K562 (cell line): ENCODE results near the gene SH3D21. TPM values are rescaled to one million over a fixed set of nuclear protein-coding genes. Genes with fewer than 3 reads are reported as not detected.

ENCODE experiments used
- ATAC-seq: fragments of 200-7000 bp; cut with Tn5 transposase; 3 replicates; pipeline ENCODE4 v1.9.1; 2020; ENCODE audit warnings: moderate library complexity
- BruUV-seq: library from RNA; stranded (reverse); fragments of 400-500 nt; replicated peaks from 2 replicates; lab custom pipeline; 2021; lab: Mats Ljungman, UMichigan
- CTCF ChIA-PET: fragments of 300-600 bp; formaldehyde crosslinking; extraction: SDS; loops from one replicate; lab custom pipeline; 2021; ENCODE audit warnings: low intra/inter-chr PET ratio; lab: Yijun Ruan, JAX
- POLR2A ChIA-PET: fragments of 300-600, 350-650 bp; sonication (Branson Sonifier 250); formaldehyde crosslinking; extraction: SDS; loops from one replicate; lab custom pipeline; 2021; ENCODE audit warnings: antibody characterized with exemption, inconsistent platforms; lab: Yijun Ruan, JAX
- DNase-seq, 4 experiments: peaks; one replicate each; pipeline versions ENCODE4 v3.0.0 to v3.0.0-alpha.2; 2011 to 2018; ENCODE audit warnings: low spot score in 3 of 4, mixed read lengths in 3 of 4; ENCODE audit errors: extremely low read depth in 1 of 4
- FAIRE-seq: peaks from 2 replicates; lab custom pipeline; 2011; peaks lifted over from hg19 to GRCh38; lab: Jason Lieb, UNC
- H2AFZ ChIP-seq: 2 replicates; pipeline ENCODE4 v1.6.0; 2011; ENCODE audit warnings: low read depth, low read length, control low read depth, inconsistent platforms
- H3K27ac ChIP-seq: fragments of 200-600 bp; 3 replicates; pipeline ENCODE4 v1.8.0; 2011; ENCODE audit warnings: low read depth, mild to moderate bottlenecking, control low read depth, inconsistent platforms, low read length, moderate library complexity, mixed read lengths; ENCODE audit errors: extremely low read depth
- H3K27me3 ChIP-seq, 2 experiments: fragments of 300-600 bp in 1 of 2; 2 replicates in 1 of 2; 3 replicates in 1 of 2; pipeline versions ENCODE4 v1.6.0 to v1.8.0; 2011; ENCODE audit warnings: inconsistent platforms in 2 of 2, low read length in 2 of 2, mild to moderate bottlenecking in 1 of 2, mixed read lengths in 1 of 2, moderate library complexity in 1 of 2; ENCODE audit not compliant: control insufficient read depth in 2 of 2, insufficient read depth in 2 of 2
- H3K36me3 ChIP-seq: fragments of 300-600 bp; 3 replicates; pipeline ENCODE4 v1.8.0; 2011; ENCODE audit warnings: mild to moderate bottlenecking, low read length, inconsistent platforms; ENCODE audit not compliant: control insufficient read depth, insufficient read depth
- H3K4me1 ChIP-seq, 2 experiments: fragments of 200-600 bp in 1 of 2; replicated peaks in 1 of 2; 2 replicates in 1 of 2; 3 replicates in 1 of 2; pipeline versions ENCODE4 v1.5.1 to v1.8.0; 2011; ENCODE audit warnings: inconsistent platforms in 2 of 2, low read length in 2 of 2, mild to moderate bottlenecking in 1 of 2, mixed read lengths in 1 of 2, moderate library complexity in 1 of 2; ENCODE audit not compliant: control insufficient read depth in 2 of 2, insufficient read depth in 2 of 2
- H3K4me2 ChIP-seq: 2 replicates; pipeline ENCODE4 v1.6.1; 2011; ENCODE audit warnings: low read length, control low read depth, inconsistent platforms, mixed read lengths; ENCODE audit not compliant: insufficient read depth
- H3K4me3 ChIP-seq: fragments of 200-600 bp; sonication (generic), shearing (Covaris generic); 2 replicates; pipeline ENCODE4 v1.5.1; 2016; ENCODE audit warnings: control low read depth, inconsistent platforms
- H3K79me2 ChIP-seq: fragments of 200-600 bp; 3 replicates; pipeline ENCODE4 v1.8.0; 2011; ENCODE audit warnings: low read length, inconsistent platforms; ENCODE audit not compliant: control insufficient read depth, insufficient read depth
- H3K9ac ChIP-seq, 2 experiments: 2 replicates each; pipeline versions ENCODE4 v1.6.0 to v1.6.1; 2011; ENCODE audit warnings: low read depth in 2 of 2, low read length in 2 of 2, control low read depth in 1 of 2, inconsistent platforms in 1 of 2, mild to moderate bottlenecking in 1 of 2, mixed read lengths in 1 of 2; ENCODE audit not compliant: insufficient read depth in 1 of 2
- H3K9me1 ChIP-seq: one replicate; pipeline ENCODE4 v1.6.0; 2011; ENCODE audit warnings: inconsistent platforms, mild to moderate bottlenecking, low read length, moderate library complexity; ENCODE audit not compliant: control insufficient read depth, insufficient read depth
- H3K9me3 ChIP-seq: replicated peaks from 2 replicates; pipeline ENCODE4 v1.5.1; 2011; ENCODE audit warnings: low read depth, low read length, inconsistent platforms; ENCODE audit not compliant: control insufficient read depth, insufficient read depth
- H4K20me1 ChIP-seq: replicated peaks from 2 replicates; pipeline ENCODE4 v1.6.1; 2011; ENCODE audit warnings: low read length, inconsistent platforms, mixed read lengths; ENCODE audit not compliant: control insufficient read depth, insufficient read depth
- GATA2 ChIP-seq: sonication (generic); formaldehyde crosslinking; IDR thresholded peaks from 2 replicates; pipeline ENCODE4 v1.4.0; 2020; ENCODE audit warnings: mild to moderate bottlenecking, missing genetic modification reagents
- POLR2G ChIP-seq: fragments of 200-400 bp; formaldehyde crosslinking; IDR thresholded peaks from 2 replicates; pipeline ENCODE4 v1.6.1; 2017; ENCODE audit warnings: low read depth, mild to moderate bottlenecking, antibody characterized with exemption, low read length, moderate library complexity
- TRIM24 ChIP-seq, 2 experiments: fragments of 450-650 bp; IDR thresholded peaks; 2 replicates each; pipeline ENCODE4 v1.6.1; 2016
- ZSCAN32 ChIP-seq: fragments of 450-650 bp; formaldehyde crosslinking; IDR thresholded peaks from 2 replicates; pipeline ENCODE4 v1.4.0; 2020; ENCODE audit warnings: mild to moderate bottlenecking, moderate library complexity
- WGBS: fragments of 100-300 bp; shearing (Covaris generic); methylation state at CpG from one replicate; pipeline ENCODE4 v1.1.6; 2016; ENCODE audit warnings: low coverage, mixed read lengths; ENCODE audit not compliant: insufficient coverage; ENCODE audit errors: missing lambda C conversion rate; 5-methylcytosine and 5-hydroxymethylcytosine counted together
- in situ Hi-C: fragments of 300-500 bp; cut with MboI; formaldehyde crosslinking; loops from 4 replicates; pipeline ENCODE4 v1.15.0; 2018; ENCODE audit warnings: inconsistent platforms, mixed read lengths
- intact Hi-C: fragments of 100-400 bp; cut with micrococcal nuclease; formaldehyde crosslinking; loops from 2 replicates; pipeline ENCODE4 v1.14.2; 2022
- polyA plus RNA-seq, 8 experiments: library from polyadenylated mRNA; depleted of rRNA in 4 of 8; stranded (reverse) in 5 of 8; unstranded in 3 of 8; fragments of >200 nt; fragmentation: Nextera tagmentation in 2 of 8; fragmentation: Illumina TruSeq in 1 of 8; extraction: Ambion mirVana in 2 of 8; extraction: Trizol in 1 of 8; gene quantifications; 2 replicates each; pipeline versions ENCODE4 v1.2.1 to v1.2.3, GENCODE V29; 2011 to 2014; ENCODE audit warnings: inconsistent platforms in 1 of 8, missing spikeins in 1 of 8
- total RNA-seq, 7 experiments: library from RNA; depleted of rRNA in 6 of 7; stranded (reverse); fragments of >200 nt in 6 of 7; fragmentation: Illumina TruSeq in 2 of 7; extraction: Trizol in 2 of 7; gene quantifications; 2 replicates each; pipeline versions ENCODE4 v1.2.1 to v1.2.3, GENCODE V29; 2011 to 2021; ENCODE audit warnings: low replicate concordance in 1 of 7
- TF ChIP-seq, protein P1 (sequence below): sonication (generic); formaldehyde crosslinking; IDR thresholded peaks from 2 replicates; pipeline ENCODE4 v1.8.0; 2022; ENCODE audit warnings: mild to moderate bottlenecking, missing genetic modification reagents
- TF ChIP-seq, protein P2 (sequence below), 2 experiments: fragments of 450-650 bp; conservative IDR thresholded peaks; 2 replicates each; pipeline ENCODE4 v1.6.1; 2017; ENCODE audit warnings: mild to moderate bottlenecking in 2 of 2, moderate library complexity in 2 of 2
- TF ChIP-seq, protein P3 (sequence below): sonication (generic); formaldehyde crosslinking; IDR thresholded peaks from 2 replicates; pipeline ENCODE4 v1.8.1; 2022; ENCODE audit warnings: missing genetic modification reagents
- TF ChIP-seq, protein P4 (sequence below): fragments of 450-650 bp; formaldehyde crosslinking; IDR thresholded peaks from 2 replicates; pipeline ENCODE4 v1.4.0; 2020; ENCODE audit warnings: mild to moderate bottlenecking, moderate library complexity

The SH3D21 gene
- total and polyA plus RNA-seq, 9 of the 15 experiments (the other 6 are each of a cell fraction or from before 2014, with no cell fraction given), result 0.01 to 4.7 (median 1.8) TPM

DNA sequence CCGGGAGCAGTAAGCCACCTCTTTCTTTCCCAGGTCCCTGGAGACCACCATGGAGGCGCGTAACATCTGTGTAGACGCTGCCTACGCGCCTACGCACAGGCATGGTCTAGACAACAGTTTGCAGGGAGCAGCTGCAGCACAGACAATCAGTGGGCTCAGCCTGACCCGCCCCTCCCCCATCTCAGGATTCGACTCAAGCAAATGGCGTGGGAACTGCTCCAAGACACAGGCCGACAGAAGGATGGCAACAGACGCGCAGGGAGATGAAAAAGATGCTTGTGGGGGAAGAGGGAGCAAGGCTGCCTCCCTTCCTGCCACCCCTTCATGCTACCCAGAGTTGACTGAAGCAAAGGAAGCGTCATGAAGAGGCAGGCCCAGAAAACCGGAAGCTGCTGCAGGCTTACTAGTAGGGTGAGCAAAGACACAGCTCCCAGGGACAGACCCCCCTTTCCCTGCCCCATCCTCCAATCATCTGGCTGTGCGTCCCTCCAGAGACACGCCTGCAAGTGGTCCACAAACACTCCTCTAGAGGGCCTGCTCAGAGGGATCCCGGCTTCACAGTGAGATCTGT, 60.0 kb downstream of the SH3D21 start:
- in situ Hi-C loops, result no loop called here
- no peak overlapping the region for H3K4me2 ChIP-seq
- H3K36me3 ChIP-seq, result peaks cover 58% of the 10 kb centered on the region
- DNase-seq (no peak), FAIRE-seq (no peak), ATAC-seq (no peak)
- ChIA-PET POLR2A (interaction anchor here (0.6 to 1.0 kb wide), 2 partner anchors 12 to 20 kb away, joined by 3 to 4 read pairs; no protein-coding TSS in a partner anchor), CTCF (no interaction called here)
- no TSS peak for BruUV-seq
- H3K9me3 ChIP-seq, result no peaks in the 10 kb centered on the region
- H3K27ac ChIP-seq, result no peak overlapping the region
- no peak overlapping the region for H3K4me3 ChIP-seq
- H3K4me1 ChIP-seq, result peaks cover 15 to 22% of the 10 kb centered on the region in 2 experiments; a peak in 4 of 5 replicates
- H3K27me3 ChIP-seq, result no peaks in the 10 kb centered on the region
- peaks cover 11% of the 10 kb centered on the region for H3K9me1 ChIP-seq
- WGBS, result 91% methylated on average over 18 of the region's 18 CpGs
- peak overlapping the region in 1 of 2 experiments; percentile 43; a peak in 2 of 4 replicates for H3K9ac ChIP-seq
- TF ChIP-seq ZSCAN32 (CRISPR knock-in tag) (no peak), POLR2G (0 out of 2 replicates have a peak, but pooled peaks have one; percentile 43)
- H4K20me1 ChIP-seq, result 0 out of 2 replicates have a peak, but pooled peaks cover 6% of the 10 kb centered on the region
- H2AFZ ChIP-seq, result no peak overlapping the region
- H3K79me2 ChIP-seq, result peaks cover 58% of the 10 kb centered on the region
- intact Hi-C loops, result no loop called here

DNA sequence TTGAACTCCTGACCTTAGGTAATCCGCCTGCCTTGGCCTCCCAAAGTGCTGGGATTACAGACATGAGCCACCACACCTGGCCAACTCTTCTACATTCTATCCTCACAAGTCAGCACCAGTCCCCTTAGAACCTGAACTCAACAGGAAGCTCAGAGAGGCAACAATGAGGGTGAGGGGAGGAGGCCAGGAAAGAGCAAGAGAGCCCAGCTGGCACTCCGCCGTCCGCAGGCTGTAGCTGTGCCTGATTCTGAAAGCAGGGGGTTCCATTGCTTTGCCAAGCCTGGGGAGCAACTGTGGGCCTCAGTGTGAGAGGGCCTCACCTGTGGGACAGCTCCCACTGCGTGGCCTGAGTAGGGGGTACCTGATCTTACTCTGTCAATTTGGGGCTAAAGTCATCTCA, 60.9 kb downstream of the SH3D21 start:
- no peaks in the 10 kb centered on the region for H3K9me3 ChIP-seq
- peaks cover 11% of the 10 kb centered on the region for H3K9me1 ChIP-seq
- intact Hi-C loops, result no loop called here
- H3K27me3 ChIP-seq, result no peaks in the 10 kb centered on the region
- DNase-seq (no peak), FAIRE-seq (no peak), ATAC-seq (no peak)
- peaks cover 19 to 30% of the 10 kb centered on the region in 2 experiments for H3K4me1 ChIP-seq
- whole genome bisulfite sequencing, result 93% methylated on average over 5 of the region's 5 CpGs
- no peak overlapping the region for H3K4me3 ChIP-seq
- H3K9ac ChIP-seq, result peak overlapping the region in 1 of 2 experiments; percentile 53; a peak in 1 of 4 replicates
- no peak overlapping the region for H3K27ac ChIP-seq
- no peak overlapping the region for H2AFZ ChIP-seq
- CTCF ChIA-PET, result no interaction called here
- H3K79me2 ChIP-seq, result peaks cover 66% of the 10 kb centered on the region
- POLR2A ChIA-PET, result interaction anchor here (0.6 to 3.7 kb wide), 4 partner anchors 20 to 67 kb away, joined by 3 to 34 read pairs (median 3); no protein-coding TSS in a partner anchor
- H3K4me2 ChIP-seq, result no peak overlapping the region
- peaks cover 52% of the 10 kb centered on the region for H3K36me3 ChIP-seq
- H4K20me1 ChIP-seq, result 0 out of 2 replicates have a peak, but pooled peaks cover 6% of the 10 kb centered on the region
- BruUV-seq, result no TSS peak
- in situ Hi-C loops, result no loop called here
- TF ChIP-seq, protein P1, sequence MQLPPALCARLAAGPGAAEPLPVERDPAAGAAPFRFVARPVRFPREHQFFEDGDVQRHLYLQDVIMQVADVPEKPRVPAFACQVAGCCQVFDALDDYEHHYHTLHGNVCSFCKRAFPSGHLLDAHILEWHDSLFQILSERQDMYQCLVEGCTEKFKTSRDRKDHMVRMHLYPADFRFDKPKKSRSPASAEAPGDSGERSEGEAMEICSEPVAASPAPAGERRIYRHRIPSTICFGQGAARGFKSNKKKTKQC, result no peak
- TF ChIP-seq, protein P2, sequence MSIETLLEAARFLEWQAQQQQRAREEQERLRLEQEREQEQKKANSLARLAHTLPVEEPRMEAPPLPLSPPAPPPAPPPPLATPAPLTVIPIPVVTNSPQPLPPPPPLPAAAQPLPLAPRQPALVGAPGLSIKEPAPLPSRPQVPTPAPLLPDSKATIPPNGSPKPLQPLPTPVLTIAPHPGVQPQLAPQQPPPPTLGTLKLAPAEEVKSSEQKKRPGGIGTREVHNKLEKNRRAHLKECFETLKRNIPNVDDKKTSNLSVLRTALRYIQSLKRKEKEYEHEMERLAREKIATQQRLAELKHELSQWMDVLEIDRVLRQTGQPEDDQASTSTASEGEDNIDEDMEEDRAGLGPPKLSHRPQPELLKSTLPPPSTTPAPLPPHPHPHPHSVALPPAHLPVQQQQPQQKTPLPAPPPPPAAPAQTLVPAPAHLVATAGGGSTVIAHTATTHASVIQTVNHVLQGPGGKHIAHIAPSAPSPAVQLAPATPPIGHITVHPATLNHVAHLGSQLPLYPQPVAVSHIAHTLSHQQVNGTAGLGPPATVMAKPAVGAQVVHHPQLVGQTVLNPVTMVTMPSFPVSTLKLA (conservative IDR thresholded peaks at IDR 0.05), result no peak
- TF ChIP-seq GATA2 (CRISPR knock-in tag) (no peak), TRIM24 (IDR thresholded peaks at IDR 0.05) (no peak)
- TF ChIP-seq, protein P3, sequence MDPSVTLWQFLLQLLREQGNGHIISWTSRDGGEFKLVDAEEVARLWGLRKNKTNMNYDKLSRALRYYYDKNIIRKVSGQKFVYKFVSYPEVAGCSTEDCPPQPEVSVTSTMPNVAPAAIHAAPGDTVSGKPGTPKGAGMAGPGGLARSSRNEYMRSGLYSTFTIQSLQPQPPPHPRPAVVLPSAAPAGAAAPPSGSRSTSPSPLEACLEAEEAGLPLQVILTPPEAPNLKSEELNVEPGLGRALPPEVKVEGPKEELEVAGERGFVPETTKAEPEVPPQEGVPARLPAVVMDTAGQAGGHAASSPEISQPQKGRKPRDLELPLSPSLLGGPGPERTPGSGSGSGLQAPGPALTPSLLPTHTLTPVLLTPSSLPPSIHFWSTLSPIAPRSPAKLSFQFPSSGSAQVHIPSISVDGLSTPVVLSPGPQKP (CRISPR knock-in tag), result no peak
- TF ChIP-seq, protein P4, sequence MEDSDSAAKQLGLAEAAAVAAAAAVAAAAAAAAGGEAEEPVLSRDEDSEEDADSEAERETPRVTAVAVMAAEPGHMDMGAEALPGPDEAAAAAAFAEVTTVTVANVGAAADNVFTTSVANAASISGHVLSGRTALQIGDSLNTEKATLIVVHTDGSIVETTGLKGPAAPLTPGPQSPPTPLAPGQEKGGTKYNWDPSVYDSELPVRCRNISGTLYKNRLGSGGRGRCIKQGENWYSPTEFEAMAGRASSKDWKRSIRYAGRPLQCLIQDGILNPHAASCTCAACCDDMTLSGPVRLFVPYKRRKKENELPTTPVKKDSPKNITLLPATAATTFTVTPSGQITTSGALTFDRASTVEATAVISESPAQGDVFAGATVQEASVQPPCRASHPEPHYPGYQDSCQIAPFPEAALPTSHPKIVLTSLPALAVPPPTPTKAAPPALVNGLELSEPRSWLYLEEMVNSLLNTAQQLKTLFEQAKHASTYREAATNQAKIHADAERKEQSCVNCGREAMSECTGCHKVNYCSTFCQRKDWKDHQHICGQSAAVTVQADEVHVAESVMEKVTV (CRISPR knock-in tag), result no peak
